NOMO-1 (cell line): Measurements from ENCODE around the gene NEURL1.
"Not testable (repeated sequence)": the region's sequence is repeated elsewhere in the genome, so short reads cannot be mapped to it uniquely, and the experiment has no call there.

ENCODE experiments used
- DNase-seq, 2 experiments: peaks; one replicate each; lab custom pipeline; 2025; ENCODE audit not compliant: unreplicated experiment in 2 of 2; lab: John Stamatoyannopoulos, UW

NEURL1 gene

DNA sequence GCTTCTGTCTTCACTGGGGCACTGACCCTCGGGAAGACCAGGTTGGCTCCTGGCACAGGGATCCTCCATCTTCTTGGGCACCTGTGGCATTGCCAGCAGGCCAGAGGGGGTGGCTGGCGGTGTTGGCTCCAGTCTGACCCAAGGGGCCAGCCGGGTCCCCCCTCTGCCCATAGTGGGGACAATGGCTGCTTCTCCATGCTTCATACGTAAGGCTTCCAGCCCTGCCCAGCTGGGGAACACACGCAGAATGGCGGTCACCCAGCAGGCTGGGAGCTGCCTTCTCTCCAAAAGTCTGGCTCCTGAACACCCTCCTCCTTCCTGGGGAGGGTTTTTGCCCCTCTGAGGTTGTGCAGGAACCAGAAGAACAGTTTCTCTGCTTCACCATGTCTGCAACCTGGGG is 106.8 kb downstream of the NEURL1 start:
- no peak for DNase-seq

DNA sequence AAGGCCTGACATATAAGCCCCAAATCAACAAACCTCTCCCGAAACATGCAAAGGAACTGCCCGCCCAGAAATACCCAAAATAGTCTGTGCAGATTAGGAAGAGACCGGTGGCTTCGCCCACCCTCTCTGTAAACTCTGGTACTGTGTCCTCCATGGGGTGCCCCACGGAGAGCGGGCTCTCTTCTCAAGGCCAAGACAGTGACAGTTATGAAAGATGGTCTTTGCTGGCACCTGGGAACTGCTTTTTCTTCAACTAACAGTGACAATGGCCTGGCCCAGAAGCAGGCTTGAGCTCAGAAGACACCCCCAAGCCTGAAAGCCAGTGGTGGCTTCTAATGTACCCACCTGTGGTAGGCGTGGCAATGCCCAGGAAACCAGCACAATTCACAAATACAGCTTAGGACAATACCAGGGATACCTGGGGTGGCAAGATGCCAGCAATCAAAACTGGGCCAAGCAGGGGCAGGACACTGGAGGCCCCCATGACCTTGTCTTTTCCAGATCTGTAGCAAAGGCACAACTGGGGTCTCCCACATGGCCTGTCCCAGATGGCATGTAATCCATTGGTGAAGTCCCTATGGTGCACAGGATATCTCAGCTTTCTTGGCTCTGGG is 107.6 kb downstream of the NEURL1 start:
- DNase-seq: no peak

DNA sequence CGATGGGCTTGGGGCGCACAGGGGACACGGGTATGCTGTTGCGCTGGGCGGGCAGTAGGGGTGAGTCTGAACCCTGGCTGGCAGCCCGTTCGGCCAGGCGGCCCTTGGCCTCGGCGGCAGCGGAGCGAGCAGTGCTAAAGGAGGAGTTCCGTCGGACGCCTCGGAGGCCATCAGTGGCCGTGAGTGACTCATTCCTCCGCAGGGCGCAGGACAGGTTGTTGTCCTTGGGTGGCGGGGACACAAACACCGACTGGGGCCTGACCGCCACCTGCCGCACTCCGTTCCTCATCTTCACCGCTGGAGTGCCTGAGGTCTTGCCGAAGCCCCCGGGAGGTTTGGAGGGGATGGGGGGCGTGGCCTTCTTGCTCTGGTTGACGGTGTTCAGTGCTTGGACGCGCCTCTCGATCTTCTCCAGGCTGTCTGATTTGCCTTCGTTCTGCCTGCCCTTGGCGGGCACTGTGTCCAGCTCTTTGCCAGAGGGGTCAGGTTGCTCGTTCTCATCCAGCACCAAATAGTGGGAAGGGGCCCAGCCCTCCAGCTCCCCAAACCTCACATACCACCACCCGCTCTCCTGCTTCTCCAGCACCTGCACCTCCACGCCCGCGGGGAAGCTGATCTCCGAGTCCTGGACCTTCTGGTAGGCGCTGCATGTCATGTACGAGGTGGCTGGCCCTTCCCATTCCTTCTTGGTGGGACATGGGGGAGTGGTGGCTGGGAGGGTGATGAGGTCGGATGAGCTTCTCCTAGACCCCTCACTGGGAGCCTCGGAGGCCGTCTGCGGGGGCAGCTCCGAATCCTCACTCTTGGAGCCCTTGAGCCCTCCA is 108.7 kb downstream of the NEURL1 start:
- no peak for DNase-seq

DNA sequence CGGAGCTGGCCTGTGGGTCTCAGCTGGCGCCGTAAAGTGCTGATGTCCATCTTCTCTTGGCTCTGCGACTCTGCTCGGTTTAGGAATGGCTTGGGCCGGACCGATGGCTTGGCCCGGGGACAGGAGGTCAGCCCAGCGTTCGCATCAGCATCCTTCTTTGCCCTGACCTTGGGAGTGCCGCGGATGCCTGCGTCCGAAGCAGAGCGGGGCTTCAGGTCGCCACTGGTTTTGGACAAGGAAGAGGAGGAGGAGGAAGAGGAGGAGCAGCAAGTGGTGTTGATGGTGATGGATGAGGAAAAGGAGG is 109.3 kb downstream of the NEURL1 start:
- no peak for DNase-seq

DNA sequence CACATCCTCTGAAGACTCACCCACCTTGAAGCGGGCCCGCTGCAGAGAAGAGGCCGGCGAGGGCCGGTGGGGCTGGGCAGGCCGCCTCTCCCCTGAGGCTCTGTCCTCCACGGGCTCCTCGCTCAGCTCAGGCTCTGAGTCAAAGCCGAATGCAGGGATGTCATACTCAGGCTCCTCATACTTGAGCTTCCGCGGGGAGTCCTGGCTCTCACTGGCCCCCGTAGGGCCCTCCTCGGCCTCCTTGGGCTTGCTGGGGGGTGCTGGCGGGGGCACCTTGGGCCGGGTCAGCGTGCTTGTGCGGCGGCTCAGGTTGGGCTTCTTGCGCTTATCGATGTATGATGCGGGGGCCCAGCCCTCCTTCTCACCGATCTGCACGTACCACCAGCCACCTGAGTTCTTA is 109.9 kb downstream of the NEURL1 start:
- no peak for DNase-seq

DNA sequence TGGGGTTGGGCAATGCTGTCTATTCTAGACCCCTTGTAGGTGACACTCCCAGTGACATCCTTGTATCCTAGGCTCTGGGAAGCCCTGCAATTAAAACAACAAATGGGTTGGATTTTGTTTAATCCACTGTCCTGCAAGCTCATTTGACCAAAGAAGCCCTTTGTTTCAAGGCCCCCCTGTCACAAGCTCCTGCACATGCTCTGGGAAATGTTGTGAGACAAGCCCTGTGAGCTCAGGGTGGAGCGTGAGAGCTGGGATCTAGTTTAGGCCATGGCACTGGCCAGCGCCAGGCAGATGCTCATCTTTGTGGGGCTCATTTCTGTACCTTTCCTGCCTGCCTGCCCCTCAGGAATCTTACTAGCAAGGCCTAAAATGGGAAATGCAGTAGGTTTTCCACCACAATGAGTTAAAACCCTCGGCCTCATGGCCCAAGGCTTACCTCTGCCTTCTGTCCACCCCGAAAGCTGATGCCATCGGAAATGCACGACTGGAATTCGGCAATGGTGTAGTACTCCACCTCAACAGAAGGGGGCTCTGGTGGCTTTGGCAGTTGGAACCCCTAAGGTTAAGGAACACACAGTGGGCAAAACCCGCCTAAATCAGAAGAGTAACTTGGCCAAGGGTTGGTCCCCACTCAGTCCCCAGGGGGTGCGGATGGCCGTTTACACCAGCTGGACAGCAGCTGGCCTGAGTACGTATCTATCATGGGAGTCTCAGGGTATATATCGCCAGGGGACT is 112.0 kb downstream of the NEURL1 start:
- DNase-seq: peak; percentile 29 to 34

DNA sequence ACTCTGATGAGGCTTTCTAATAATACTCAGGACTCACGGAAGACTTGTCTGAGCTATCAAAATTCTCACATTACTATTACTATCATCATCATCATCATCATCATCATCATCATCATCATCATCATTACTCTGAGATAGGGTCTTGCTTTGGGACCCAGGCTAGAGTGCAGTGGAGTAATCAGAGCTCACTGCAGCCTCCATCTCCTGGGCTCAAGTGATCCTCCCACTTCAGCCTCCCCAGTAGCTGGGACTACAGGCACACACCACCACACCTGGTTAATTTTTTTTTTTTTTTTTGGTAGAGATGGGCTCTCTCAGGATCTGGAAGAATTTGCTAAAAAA is 112.6 kb downstream of the NEURL1 start:
- DNase-seq: not testable (repeated sequence)

DNA sequence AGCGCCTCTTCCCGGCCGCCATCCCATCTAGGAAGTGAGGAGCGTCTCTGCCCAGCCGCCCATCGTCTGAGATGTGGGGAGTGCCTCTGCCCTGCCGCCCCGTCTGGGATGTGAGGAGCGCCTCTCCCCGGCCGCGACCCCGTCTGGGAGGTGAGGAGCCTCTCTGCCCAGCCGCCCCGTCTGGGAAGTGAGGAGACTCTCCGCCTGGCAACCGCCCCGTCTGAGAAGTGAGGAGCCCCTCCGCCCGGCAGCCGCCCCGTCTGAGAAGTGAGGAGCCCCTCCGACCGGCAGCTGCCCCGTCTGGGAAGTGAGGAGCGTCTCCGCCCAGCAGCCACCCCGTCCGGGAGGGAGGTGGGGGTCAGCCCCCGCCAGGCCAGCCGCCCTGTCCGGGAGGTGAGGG is 113.5 kb downstream of the NEURL1 start:
- not testable (repeated sequence) for DNase-seq

DNA sequence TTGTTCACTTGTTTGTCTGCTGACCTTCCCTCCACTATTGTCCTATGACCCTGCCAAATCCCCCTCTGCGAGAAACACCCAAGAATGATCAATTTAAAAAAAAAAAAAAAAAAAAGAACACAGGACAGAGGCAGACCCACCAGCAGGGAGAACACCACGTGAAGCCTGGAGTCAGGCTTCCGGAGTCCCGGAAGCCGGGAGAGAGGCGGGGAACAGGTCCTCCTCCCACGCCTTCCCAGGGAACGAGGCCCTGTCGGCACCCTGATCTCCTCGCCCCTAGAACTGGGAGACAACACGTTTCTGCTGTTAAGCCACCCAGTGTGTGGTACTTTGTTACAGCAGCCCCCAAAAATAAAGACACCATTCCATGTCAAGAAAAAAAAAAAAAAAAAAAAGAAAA is 114.6 kb downstream of the NEURL1 start:
- DNase-seq: not testable (repeated sequence)

DNA sequence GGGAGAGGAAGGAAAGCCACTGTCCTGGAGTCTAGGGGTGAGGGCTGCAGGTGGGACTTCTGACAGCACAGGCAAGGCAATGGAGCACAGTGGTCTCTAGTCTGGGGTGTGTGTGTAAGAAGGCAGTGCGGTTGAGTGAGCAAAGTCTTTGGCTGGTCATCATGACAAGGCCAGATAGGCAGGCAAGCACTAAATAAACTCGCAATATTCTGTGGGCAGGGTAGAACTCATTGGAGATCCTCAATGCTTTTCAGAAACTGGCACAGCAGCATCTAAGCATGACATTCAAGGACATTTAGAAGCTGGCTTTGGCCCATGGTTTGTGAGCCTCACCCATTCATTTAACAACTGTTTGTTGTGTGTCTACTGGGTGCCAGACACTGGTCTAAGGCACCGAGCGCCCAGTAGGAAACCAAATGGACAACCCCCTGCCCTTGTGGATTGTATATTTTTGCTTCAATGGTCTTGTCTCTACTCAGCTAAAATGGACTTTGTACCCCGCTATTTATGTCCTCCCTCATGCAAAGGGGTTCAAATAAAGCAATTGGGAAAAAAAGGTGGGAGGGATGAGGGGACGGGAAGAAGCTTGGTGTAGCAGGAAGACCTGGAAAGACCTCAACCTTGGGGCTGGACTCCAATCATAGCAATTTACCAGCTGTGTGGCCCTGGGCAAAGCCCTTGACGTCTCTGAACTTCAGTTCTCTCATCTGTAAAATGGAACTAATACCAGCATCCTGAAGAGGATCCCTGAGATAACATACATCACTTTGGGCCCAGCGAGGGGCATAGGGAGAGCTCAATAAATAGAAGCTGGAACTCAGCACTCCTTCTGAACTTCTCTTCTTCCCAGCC is 116.0 kb downstream of the NEURL1 start:
- no peak for DNase-seq

DNA sequence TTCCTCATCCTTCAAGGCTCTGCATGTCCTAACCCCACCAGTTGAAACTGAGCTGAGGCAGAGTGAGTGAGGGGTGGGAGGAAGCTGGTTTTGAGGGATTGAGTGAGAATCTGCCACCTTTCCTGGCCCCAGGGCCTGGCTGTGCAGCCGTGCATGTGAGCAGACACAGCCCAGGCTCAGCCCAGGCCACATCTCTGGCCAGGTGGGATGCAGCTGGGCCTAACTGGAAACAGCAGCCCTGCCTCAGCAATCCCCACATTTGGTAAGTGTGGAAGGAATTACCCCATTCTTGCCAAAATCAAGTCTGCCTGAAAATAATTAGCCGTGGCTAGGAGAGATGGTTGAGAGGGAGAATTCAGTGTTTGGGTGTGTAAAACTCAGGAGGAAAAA is 116.6 kb downstream of the NEURL1 start:
- no peak for DNase-seq

DNA sequence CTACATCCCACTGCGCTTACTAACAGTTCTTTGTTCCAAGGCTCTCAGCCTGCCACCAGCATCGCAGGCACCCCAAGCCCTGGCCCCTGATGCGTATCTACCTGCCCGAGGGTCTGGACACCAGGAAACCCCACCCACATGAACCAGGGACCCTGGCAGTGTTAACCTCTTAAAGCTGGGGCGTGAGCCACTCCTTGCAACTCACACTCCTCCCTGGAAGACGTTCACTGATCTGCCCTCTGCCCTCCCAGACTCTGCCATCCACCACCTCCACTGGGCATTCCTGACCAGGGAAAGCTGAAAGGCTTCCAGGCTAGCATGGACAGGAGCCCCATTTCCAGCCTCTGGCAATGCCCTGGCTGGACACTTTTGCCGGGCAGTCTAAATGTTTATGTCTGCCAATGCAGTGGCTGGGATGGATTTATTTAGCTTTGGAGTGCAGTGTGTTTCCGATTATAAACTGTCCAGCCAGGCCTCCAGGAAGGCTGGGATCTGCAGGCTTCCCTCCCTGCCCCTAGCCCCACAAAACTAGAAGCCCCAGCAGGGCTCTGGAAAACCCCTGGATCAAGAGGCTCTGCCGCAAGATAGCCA is 117.5 kb downstream of the NEURL1 start:
- no peak for DNase-seq

DNA sequence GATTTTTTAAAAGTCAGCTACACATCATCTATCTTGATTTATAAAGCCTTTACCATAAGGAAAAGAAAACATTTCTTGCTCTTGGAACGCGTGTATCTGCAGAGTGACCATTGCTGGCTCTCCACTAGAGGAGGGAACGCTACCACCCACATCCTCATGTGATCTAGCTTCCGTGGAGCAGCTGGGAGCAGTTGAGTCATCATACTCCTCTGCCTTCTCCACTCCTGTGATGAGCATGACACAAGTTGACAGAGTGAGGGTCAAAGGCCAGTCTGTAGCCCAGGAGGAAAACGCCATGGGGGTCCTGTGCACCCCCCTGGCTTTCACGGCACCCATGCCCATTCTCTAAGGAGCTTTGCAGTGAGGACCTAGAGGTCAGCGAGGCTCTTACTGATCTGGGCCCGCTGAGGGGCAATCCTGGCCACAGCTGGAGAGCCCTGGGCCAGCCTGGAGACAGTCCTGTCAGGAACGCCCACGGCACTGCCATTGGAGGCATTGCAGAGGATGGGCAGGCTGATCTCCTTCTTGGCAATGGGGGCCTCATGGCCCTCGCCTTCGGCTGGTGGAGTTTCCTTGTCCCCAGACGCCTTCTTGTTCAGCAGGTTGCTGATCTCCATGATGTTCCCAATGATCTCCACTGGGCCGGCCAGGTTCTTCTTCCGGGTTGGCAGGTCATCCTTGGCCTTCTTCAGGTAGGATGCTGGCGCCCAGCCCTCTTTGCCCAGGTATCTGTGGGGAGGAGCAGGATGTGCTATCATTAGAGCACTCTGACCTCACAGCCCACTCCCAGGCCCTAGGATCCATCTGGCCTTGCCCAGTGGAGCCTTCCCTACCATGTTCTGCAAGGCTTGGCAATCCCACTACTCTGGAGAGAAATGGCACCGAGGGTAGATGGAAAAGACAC is 119.2 kb downstream of the NEURL1 start:
- DNase-seq: no peak

DNA sequence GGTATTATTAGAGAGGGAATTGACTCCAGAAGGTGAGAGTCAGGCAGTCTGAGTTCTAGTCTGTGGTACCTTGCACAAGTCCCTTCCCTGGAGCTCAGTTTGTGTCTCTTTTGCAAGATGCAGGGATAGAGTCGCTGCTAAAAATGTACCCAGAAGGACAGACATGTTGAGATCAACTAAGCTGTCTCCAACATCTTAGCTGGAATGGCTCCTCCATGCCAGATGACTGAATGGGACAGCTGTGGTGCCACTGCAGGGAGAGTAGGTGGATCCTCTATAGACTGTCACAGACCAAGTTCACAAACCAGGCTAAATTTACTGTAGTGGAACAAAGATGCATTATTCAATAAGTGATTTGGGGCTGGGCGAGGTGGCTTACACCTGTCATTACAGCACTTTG is 120.1 kb downstream of the NEURL1 start:
- no peak for DNase-seq

DNA sequence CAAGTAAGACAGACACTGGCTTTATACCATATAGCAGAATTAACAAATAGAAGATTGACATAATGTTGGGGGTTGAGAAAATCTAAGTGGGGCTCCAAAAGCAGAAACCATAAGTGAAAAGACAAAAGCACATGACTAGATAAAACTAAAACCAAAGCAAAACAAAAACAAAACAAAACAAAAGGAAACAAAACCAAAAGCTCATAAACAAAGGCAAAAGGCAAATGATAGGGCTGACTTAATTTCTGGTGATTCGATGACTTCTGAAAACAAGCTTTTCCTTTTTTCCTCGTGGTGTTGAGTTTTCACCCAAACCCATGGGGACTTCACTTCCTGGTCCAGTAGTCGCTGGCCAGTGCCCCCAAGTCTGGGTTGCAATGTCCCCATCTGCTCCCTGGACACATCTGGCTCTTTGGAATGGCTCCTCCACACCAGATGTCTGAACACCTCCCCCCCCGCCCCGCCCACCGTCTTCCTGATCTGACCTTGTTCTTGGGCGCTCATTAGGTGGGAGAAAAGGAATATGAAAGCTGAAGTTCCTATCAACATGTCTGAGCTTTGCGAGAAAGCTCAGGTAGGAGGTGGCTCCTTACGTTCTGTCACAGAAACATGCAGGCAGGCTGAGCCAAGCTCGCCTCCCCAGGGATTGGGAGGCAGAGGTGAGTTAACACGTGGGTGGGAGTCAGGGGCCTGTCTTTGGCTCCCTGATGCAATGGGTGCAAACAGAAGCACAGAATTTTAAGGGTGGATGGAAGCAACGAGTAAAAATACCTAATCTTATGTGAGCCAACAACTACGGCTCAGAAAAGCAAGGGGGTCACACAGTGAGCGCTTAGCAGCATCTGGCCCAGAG is 121.0 kb downstream of the NEURL1 start:
- no peak for DNase-seq

DNA sequence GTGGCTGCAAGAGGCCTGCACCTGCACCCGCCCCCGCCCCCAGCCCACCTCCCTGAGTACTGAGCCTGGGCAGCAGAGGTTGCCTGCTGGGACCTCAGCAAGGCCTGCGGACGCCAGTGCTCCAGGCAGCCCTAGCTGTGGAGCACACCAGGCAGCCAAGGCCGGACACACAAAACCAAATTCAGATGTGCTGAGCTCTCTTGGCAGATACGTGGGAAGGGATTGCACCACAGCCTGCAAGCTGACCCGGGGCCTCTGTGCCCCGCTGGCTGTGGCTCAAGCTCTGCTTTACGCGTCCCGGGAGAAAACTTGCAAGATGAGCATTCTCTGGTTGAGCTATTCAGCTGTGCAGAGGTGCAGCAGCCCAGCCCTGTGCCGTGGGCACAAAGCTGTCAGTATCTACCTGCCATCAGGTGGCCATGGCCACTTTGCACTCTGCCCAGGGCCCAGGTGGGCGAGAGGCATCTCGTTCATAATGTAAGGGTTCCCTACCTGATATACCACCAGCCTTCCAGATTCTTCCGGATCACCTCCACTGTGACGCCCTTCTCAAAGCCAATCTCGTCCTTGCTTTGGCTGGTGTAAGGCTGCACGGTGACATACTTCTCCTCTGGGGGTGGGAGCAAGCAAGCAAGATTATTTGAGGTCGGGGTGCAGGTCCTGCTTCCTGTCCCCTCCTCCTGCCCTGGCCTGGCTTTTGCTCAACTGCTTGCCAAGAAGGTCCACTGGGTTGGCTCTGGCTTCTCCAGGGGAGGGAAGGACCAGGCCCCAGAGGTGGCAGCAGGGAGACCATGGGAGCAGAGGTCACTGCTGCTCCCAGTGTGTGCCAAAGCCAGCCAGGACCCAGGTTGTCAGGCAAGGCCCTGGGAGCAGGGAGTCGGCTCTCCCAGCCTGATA is 123.4 kb downstream of the NEURL1 start:
- DNase-seq: no peak

DNA sequence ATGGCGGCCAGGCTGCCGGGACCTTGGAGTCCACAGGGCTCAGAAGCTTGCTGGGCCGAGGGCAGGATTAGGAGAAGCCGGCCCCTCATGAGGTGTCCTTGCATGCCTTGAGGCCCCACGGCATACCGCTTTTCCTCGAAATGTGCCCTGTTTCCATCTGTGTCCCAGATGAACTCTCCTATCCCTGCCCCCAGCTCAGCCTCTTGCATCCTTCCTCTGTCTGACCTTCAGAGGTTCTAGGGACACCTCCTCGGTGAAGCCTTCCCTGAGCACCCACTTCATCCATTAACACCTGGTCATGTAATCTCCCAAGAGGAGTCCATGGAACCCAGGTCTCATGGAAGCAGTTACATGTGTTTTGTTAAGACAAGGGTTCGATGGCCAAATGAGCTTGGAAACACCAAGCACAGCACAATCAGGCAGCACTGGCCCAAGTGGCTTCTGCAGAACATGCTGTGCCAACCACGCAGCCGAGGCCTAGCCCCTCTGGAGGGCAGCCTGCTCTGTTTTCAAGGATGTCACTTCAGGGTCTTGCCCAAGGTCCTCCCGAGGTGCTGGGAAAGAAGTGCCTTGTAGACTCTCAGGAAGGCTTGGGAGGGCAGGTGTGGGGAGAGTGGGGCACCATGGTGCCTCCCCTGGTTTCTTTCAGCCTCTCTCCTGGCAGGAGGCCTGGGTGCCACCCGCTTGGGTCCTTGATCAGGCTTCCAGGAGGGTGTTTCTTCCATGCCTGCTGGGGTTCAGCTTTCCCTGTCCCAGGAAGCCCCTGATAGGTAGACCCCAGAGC is 124.3 kb downstream of the NEURL1 start:
- no peak for DNase-seq
